Ectodermal cell (in vitro differentiated cells): ENCODE measurements around the gene ZCCHC7.
"Not testable (repeated sequence)": the region's sequence is repeated elsewhere in the genome, so short reads cannot be mapped to it uniquely, and the experiment has no call there.

Experiments
- H3K27ac ChIP-seq: 2 replicates; pipeline ENCODE4 v1.7.0; 2013; ENCODE audit warnings: mild to moderate bottlenecking, low read depth, low read length; ENCODE audit not compliant: insufficient read depth, poor library complexity, severe bottlenecking
- H3K27me3 ChIP-seq: 2 replicates; pipeline ENCODE4 v1.7.0; 2013; ENCODE audit warnings: mild to moderate bottlenecking, low read length; ENCODE audit not compliant: insufficient read depth, control insufficient read depth, poor library complexity, severe bottlenecking
- H3K36me3 ChIP-seq: one replicate; pipeline ENCODE4 v1.7.0; 2013; ENCODE audit warnings: low read length; ENCODE audit not compliant: control insufficient read depth, insufficient read depth
- H3K4me1 ChIP-seq: one replicate; pipeline ENCODE4 v1.7.0; 2013; ENCODE audit warnings: low read length; ENCODE audit not compliant: control insufficient read depth, insufficient read depth
- H3K4me3 ChIP-seq: 2 replicates; pipeline ENCODE4 v1.7.0; 2013; ENCODE audit warnings: low read depth, low read length, control low read depth; ENCODE audit not compliant: insufficient read depth
- H3K9me3 ChIP-seq: 2 replicates; pipeline ENCODE4 v1.7.0; 2013; ENCODE audit warnings: mild to moderate bottlenecking, low read length, moderate library complexity; ENCODE audit not compliant: control insufficient read depth
- WGBS, 2 experiments: methylation state at CpG; one replicate each; pipeline ENCODE4 v1.1.7; 2013; ENCODE audit warnings: missing lambda C conversion rate in 2 of 2; 5-methylcytosine and 5-hydroxymethylcytosine counted together

The ZCCHC7 gene

DNA sequence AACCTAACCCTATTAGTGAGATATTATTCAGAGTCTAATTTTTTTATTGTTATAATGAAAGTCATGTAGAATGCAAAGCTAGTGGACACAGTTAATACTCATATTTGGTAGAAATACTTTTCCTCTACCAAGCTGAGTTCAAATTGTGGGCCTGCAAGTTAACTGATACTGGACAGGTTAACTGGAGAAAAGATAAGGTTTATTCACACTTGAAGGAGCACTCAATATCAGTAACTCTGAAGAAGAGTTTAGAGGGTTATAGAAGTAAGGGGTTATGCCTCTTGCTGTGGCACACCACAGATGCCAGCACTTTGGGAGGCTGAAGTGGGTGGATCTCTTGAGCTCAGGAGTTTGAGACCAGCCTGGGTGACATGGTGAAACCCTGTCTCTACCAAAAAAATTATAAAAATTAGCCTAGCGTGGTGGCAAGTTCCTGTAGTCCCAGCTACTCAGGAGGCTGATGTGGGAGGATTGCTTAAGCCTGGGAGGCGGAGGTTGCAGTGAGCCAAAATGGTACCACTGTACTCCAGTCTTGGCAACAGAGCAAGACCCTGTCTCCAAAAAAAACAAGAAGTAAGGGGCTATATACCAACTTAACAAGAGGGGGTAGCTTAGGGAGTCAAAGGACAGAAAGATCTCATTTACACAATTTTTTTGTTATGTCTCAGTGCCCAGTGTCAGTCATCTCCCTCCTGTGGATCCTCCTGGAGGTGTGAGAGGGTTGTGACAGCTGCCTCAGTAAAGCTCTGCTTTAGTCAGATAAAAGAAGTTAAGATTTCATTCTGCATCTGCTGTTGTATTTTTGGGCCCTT is 180.9 kb downstream of the ZCCHC7 start:
- Histone ChIP-seq H3K27me3 (no peaks in the 10 kb centered on the region), H3K4me3 (no peak overlapping the region), H3K27ac (no peak overlapping the region), H3K9me3 (no peaks in the 10 kb centered on the region), H3K36me3 (no peaks in the 10 kb centered on the region), H3K4me1 (no peaks in the 10 kb centered on the region)
- 100% methylated on average over 2 of the region's 2 CpGs for WGBS, 2 experiments

DNA sequence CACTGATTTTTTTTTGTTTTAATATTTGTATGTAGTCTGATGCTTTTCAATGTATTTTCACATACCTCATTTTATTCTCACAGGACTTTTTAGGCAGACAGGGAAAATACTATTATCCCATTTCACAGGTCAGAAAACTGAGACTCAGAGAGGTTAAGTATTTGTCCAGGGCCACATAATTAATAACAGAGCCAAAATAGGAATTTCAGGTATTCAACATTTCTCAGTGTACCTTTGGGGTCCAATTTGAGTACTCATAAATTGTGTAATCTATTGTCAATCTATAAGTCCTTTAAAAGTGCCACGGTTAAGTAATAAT is 181.4 kb downstream of the ZCCHC7 start:
- Histone ChIP-seq H3K27ac (no peak overlapping the region), H3K9me3 (no peaks in the 10 kb centered on the region), H3K27me3 (no peaks in the 10 kb centered on the region), H3K36me3 (no peaks in the 10 kb centered on the region), H3K4me1 (no peaks in the 10 kb centered on the region), H3K4me3 (no peak overlapping the region)
- WGBS, 2 experiments, result 63 to 73% methylated on average over 1 of the region's 1 CpG

- WGBS, 2 experiments, result 94 to 95% methylated on average over 2 to 3 of the region's 3 CpGs
- no peaks in the 10 kb centered on the region for H3K4me1 ChIP-seq
- no peaks in the 10 kb centered on the region for H3K36me3 ChIP-seq
- H3K9me3 ChIP-seq, result no peaks in the 10 kb centered on the region
- H3K4me3 ChIP-seq, result no peak overlapping the region
- no peak overlapping the region for H3K27ac ChIP-seq
- H3K27me3 ChIP-seq, result no peaks in the 10 kb centered on the region
Observed at GRCh38 chr9:37302277-37302676, 181.9 kb downstream of the ZCCHC7 start.

- H3K9me3 ChIP-seq, H3K27ac ChIP-seq, H3K4me1 ChIP-seq, H3K27me3 ChIP-seq, H3K4me3 ChIP-seq, H3K36me3 ChIP-seq: not testable (repeated sequence)
- WGBS, 2 experiments, result 91 to 93% methylated on average over 10 to 11 of the region's 11 CpGs
Observed at GRCh38 chr9:37303272-37303671, 182.9 kb downstream of the ZCCHC7 start.

GRCh38 chr9:37309136-37309535 is 188.8 kb downstream of the ZCCHC7 start:
- H3K36me3 ChIP-seq, result no peaks in the 10 kb centered on the region
- H3K27ac ChIP-seq, result no peak overlapping the region

GRCh38 chr9:37311938-37312708 is 191.7 kb downstream of the ZCCHC7 start:
- H3K4me3 ChIP-seq, result no peak overlapping the region
- no peaks in the 10 kb centered on the region for H3K9me3 ChIP-seq
- no peak overlapping the region for H3K27ac ChIP-seq
- 96 to 97% methylated on average over 3 of the region's 3 CpGs for WGBS, 2 experiments
- no peaks in the 10 kb centered on the region for H3K36me3 ChIP-seq
- no peaks in the 10 kb centered on the region for H3K4me1 ChIP-seq
- H3K27me3 ChIP-seq, result no peaks in the 10 kb centered on the region

More at GRCh38 chr9:37309136-37309535, 188.8 kb downstream of the ZCCHC7 start:
- 91 to 96% methylated on average over 3 of the region's 3 CpGs for WGBS, 2 experiments
- Histone ChIP-seq H3K4me1 (no peaks in the 10 kb centered on the region), H3K4me3 (no peak overlapping the region), H3K9me3 (no peaks in the 10 kb centered on the region), H3K27me3 (no peaks in the 10 kb centered on the region)

DNA sequence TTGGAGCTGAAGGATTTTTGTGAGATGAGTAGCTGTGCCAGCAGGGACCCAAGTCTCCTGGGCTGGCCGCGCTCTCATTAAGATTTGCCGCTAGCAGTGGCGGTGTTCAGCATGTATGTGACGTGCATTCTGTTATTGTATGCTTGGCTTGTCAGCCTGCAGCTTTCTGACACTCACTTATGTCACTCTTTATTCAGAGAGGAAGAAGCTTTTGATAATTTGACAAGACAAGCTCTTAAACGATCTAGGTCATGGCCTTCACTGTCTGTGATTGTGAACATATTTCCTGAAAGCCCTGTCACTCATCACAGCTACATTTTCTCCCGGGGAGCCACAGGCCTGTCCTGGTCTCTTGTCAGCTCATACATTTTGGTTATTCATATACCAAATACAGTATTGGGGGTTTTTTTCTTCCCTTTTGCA is 203.9 kb downstream of the ZCCHC7 start:
- H3K4me1 ChIP-seq, result no peaks in the 10 kb centered on the region
- no peaks in the 10 kb centered on the region for H3K27me3 ChIP-seq
- H3K27ac ChIP-seq, result no peak overlapping the region
- no peak overlapping the region for H3K4me3 ChIP-seq
- 82 to 87% methylated on average over 7 of the region's 7 CpGs for WGBS, 2 experiments
- no peaks in the 10 kb centered on the region for H3K9me3 ChIP-seq
- H3K36me3 ChIP-seq, result no peaks in the 10 kb centered on the region

- Histone ChIP-seq H3K27me3 (no peaks in the 10 kb centered on the region), H3K27ac (no peak overlapping the region), H3K9me3 (no peaks in the 10 kb centered on the region), H3K4me3 (no peak overlapping the region), H3K4me1 (no peaks in the 10 kb centered on the region), H3K36me3 (no peaks in the 10 kb centered on the region)
- WGBS, 2 experiments, result 51 to 78% methylated on average over 2 to 5 of the region's 5 CpGs
Observed at GRCh38 chr9:37324691-37325490, 204.5 kb downstream of the ZCCHC7 start.

DNA sequence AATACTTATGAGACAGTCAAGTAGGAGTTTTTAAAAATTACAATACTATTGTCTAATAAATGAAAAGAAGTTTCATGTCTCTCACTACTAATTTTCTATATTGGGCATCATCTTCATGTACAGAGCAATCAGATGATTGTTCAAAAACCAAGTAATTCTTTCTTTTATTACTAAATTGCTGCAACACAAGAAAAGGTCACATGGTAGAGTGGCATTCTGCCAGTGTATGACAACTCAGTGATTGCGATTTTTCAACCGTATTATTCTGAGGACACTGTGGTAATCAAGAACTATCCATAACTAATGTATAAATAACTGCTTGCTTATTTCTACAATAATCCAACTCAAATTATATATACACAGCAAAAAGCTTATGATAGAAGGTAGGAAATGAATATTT is 205.4 kb downstream of the ZCCHC7 start:
- Histone ChIP-seq H3K36me3 (no peaks in the 10 kb centered on the region), H3K27ac (no peak overlapping the region), H3K4me3 (no peak overlapping the region), H3K27me3 (no peaks in the 10 kb centered on the region), H3K9me3 (no peaks in the 10 kb centered on the region), H3K4me1 (no peaks in the 10 kb centered on the region)
- WGBS, 2 experiments, result 100% methylated on average over 1 to 2 of the region's 2 CpGs

DNA sequence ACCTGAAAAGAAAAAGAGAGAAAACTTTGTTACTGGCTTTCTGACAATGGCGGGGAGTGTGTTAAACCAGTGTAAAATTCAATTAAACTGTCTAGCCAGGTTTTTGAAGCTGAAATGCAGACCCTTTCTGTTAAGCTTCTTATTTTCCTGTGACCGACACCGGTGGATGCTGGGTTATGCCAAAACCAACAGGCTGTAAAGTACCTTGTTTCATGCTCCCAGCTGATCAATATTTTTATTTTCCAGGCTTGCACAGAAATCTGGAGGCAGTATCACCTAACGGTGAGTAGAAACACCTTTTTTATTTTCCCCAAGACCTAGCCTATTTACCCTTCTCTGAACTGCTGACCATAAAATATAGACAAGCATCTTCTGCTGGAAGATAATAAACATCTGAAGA is 207.2 kb downstream of the ZCCHC7 start:
- Histone ChIP-seq H3K36me3 (no peaks in the 10 kb centered on the region), H3K4me3 (no peak overlapping the region), H3K27me3 (no peaks in the 10 kb centered on the region), H3K27ac (no peak overlapping the region), H3K9me3 (no peaks in the 10 kb centered on the region), H3K4me1 (no peaks in the 10 kb centered on the region)
- WGBS, 2 experiments, result 93 to 95% methylated on average over 4 of the region's 4 CpGs
